ENCODE results near the gene ZNF500.

ZNF500 gene

DNA sequence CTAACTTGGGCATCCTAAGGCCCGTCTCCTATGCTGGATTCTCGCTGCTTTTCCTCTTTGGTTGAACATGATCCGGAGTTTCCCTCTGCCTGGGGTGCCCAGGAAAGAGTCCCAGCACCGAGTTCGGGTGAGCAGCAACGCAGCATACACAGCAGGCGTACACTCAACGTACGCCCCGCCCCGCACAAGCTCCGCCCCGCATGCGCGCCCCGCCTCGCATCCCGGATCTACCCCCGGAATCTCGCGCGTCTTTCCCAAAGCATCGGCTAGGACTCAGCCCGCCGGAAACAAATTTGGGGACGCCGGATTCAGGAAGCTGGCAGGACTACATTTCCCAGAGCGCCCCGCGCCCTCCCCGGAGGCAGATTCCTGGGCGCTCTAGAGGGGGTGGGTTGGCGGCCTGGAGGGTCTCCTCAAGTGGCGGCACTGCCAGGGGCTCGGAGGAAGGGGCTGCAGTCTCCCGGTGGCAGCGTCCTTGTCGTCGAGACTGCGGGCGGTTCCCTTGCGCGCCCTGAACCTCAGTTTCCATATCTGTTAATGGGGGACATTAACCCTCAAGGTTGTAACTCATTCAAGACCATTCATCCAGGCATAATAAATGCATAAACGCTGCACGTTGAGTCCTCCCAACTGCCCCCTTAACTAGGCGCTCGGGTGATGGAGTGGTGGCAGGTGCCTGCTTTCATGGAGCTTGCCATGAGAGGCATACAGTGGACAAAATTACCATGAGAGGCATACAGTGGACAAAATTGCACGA is 1.8 kb upstream of the ZNF500 start:
- DNase-seq: peak; percentile 77

DNA sequence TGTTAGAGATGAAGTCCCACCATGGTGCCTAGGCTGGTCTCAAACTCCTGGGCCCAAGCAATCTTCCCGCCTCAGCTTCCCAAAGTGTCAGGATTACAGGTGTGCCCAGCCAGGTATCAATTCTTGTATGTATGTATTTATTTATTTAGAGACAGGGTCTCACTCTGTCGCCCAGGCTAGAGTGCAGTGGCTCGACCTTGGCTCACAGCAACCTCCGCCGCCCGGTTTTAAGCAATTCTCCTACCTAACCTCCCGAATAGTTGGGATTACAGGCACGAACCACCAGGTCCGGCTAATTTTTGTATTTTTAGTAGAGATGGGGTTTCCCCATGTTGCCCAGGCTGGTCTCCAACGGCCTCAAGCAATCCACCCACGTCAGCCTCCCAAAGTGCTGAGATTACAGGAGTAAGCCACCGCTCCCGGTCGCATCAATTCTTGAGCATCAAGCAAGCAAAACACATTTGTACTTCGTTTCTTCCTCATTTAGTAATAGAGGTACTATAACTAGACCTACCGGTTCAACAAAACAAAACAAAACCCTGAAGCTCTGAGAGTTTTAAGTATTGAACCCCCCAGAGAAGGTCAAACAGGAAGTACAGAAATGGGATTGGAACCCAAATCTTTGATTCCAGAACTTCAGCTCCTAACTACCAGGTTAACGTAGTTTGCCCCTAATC is 1.0 kb upstream of the ZNF500 start:
- no peak for DNase-seq

DNA sequence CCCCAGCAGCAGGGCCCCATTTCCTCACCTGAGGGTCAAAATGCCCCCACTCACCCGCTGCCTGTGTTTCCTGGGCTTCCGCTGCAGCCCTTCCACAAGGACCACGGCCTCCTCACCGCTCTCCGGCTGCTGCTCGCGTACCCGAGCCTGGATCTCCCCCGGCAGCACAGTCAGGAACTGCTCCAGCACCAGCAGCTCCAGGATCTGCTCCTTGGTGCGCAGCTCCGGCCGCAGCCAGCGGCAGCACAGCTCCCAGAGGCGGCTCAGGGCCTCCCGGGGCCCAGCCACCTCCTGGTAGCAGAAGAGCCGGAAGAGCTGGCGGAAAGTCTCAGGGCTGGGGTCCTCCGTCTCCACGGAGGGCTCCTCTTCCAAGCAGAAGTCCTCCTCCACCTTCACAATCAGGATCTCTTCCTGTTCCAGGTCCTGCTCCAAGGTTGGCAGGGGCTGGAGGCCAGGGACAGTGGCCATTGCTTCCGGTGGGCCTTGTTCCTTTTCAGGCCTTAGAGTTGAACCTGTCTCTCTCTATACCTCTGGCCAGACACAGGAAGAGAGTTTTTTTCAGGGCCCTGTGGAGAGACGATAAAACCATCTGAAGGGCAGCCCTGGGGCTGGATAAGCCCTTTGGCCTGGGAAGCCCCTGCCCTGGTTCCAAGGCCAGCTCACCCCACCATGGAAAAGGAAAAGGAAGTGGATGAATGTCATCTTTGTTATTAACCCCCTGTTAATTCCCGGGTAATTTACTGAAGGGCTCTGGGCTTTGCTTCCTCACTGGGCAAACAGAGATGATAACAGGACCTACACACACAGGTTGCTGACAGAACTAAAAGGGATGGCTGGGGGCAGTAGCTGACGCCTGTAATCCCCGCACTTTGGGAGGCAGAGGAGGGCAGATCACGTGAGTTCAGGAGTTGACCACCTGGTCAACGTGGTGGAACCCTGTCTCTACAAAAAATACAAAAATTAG is 1.2 kb downstream of the ZNF500 start:
- DNase-seq: no peak

DNA sequence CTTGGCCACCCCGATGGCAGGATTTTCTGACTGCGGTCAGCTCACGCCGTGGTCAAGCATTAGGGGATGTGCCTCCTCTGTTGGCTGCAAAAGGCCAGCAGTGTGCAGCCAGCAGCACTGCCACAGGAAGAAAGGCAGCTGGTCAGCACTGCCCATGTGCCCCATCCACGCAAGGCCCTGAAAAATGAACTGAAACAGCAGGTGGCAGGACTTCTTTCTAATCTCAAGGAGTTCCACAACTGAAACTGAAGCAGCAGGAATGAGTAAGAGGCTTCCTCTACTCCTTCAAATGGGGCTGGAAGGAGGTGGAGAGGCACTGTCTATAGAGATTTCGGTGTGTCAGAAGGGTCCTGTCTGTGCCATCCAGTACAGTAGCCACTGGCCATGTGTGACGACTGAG is 3.2 kb downstream of the ZNF500 start:
- no peak for DNase-seq

DNA sequence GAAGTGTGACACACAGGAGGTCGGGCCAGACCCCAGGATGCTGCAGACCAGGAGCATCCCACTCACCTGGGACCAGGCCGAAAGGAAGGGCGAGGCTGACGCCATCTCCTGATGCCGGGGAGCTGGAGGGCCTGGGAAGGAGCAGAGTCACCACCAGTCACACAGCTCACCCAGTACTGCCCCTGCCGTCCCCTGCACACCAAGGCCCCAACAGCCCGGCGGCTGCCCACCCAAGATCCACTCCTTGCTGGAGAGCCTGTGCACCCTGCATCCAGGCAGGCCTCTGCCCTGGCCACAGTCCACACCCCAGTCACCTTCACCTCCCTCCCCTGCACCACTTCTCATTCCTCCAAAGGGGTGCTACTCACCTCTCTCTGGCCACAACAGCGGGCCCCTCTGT is 4.8 kb downstream of the ZNF500 start:
- DNase-seq: no peak

DNA sequence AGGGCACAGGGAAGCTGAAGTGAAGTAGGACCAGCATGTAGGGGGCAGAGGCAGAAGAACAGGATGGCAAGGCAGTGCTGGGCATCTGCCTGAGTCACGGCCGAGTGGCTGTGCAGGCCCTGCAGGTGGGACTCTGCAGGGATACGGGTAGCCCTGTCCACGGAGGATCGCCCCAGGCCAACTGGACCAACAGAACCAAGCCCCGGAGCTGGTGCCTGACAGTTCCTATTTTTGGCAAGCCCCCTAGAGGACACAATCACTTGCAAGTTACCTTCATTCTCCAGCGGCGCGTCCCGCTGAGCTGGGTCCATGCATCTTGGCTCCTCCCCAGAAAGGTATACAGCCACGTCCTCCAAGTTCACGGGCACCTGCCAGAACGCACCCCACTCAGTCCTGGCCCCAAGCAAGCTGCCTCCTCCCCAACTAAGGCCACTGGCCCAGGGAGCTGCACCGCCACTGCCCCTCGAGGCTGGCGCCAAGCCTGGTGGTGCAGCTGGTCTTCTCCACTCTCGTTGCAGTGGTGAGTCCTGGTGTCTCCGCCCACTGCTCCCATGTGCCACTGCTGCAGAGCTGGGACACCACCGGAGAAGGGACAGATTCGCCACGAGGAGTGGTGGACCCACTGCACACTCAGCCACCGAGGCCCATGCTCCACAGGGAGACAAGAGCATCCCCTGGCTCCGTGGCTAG is 6.6 kb downstream of the ZNF500 start:
- no peak for DNase-seq

DNA sequence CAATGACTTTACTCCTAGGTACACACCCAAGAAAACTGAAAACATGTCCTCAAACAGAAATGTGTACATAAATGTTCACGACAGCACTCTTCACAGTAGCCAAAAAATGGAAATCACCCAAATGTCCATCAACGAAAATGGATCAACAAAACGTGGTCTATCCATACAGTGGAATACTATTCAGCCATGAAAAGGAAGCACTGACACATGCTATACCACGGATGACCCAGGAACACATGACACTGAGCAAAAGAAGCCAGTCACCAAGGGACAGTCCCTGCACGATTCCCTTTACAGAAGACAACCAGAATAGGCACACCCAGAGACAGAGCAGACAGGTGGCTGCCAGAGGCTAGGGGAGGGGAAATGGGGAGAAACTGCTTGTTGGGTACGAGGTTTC is 11.3 kb downstream of the ZNF500 start:
- no peak for DNase-seq

DNA sequence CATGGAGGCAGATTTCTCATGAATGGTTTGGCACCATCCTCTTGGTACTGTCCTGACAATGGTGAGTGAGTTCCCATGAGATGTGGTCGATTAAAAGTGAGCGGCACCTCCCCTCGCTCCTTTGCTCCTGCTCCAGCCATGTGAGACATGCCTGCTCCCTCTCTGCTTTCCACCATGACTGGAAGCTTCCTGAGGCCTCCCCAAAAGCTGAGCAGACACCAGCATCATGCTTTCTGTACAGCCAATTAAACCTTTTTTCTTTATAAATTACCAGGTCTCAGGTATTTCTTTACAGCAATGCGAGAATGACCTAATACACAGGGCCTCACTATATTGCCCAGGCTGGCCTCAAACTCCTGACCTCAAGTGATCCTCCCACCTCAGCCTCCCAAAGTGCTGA is 12.1 kb downstream of the ZNF500 start:
- DNase-seq: no peak

DNA sequence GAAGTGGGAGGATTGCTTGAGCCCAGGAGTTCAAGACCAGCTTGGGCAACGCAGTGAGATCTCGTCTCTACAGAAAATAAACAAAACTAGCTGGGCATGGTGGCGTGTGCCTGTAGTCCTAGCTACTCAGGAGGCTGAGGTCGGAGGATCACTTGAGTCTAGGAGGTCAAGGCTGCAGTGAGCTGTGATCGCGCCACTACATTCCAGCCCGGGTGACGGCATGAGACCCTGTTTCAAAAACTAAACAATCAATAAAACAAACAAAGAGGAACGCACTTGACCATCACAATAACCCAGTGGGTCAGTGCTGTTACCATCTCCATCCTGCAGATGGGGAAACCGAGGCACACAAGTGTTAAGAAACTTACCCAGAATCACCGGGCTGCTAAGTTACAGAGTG is 13.7 kb downstream of the ZNF500 start:
- DNase-seq: no peak

DNA sequence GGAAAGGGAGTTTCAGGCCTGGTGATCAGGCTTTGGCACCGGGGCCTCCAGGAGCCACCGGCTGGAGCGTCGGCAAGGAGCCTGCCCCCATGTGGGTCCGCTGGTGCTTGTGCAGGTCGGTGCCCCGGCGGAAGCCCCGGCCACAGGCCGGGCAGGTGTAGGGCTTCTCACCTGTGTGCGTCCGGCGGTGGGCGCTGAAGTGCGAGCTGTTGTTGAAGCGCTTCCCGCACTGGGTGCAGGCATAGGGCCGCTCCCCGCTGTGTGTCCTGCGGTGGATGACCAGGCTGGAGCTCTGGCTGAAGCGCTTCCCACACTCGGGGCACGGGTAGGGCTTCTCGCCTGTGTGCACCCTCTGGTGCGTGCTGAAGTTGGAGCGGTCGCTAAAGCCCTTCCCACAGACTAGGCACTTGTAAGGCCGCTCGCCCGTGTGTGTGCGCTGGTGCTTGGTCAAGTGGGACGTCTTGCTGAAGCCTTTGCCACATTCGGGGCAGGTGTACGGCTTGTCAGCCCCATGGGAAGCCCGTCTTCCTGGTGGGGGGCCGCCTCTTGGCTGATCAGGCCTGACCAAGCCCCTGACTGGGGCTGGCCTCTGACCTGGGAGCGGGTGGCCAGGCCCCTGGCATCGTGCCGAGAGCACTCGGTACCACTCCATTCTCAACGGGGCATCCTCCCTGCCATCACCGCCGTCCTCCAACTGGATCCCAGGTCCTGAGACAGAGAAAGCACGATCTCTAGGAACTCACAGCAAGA is 14.4 kb downstream of the ZNF500 start:
- no peak for DNase-seq

DNA sequence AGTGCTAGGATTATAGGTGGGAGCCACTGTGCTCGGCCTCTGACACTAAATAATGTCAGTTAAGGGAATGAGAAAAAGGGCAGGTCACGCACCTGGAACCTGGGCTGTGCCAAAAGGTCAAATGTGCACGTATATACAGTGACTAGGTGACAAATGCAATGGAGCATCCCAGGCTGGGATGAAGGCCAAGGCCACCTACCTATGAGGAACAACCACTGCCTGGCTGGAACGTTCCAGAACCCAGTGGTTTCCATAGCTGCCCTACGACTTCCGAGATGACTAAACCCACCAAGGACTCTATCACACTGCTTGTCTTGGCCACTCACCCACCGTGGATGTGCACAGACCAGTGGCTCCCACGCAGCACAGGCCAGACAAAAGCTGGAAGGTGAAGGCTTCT is 16.1 kb downstream of the ZNF500 start:
- no peak for DNase-seq

DNA sequence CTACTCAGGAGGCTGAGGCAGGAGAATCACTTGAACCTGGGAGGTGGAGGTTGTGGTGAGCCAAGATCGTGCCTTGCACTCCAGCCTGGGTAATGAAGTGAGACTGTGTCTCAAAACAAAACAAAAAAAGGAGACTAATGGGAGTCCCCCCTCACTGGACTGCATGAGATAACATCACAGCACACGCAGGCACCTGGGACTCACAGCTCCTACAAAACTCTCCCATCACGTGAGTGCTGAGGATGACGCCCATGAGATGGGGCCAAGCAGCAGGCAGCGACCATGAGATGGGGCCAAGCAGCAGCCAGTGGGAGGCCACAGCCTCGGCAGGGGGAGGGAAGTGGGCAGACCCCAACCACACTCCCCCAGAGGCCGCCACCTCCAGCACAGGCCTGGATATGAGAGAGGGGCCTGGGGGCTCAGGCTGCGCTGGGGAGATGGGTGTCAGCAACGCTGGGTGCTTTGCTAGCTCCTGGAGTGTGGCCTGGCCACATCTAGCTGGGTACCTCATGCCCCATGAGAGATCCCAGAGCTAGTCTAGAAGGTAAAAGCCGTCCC is 17.2 kb downstream of the ZNF500 start:
- DNase-seq: no peak

DNA sequence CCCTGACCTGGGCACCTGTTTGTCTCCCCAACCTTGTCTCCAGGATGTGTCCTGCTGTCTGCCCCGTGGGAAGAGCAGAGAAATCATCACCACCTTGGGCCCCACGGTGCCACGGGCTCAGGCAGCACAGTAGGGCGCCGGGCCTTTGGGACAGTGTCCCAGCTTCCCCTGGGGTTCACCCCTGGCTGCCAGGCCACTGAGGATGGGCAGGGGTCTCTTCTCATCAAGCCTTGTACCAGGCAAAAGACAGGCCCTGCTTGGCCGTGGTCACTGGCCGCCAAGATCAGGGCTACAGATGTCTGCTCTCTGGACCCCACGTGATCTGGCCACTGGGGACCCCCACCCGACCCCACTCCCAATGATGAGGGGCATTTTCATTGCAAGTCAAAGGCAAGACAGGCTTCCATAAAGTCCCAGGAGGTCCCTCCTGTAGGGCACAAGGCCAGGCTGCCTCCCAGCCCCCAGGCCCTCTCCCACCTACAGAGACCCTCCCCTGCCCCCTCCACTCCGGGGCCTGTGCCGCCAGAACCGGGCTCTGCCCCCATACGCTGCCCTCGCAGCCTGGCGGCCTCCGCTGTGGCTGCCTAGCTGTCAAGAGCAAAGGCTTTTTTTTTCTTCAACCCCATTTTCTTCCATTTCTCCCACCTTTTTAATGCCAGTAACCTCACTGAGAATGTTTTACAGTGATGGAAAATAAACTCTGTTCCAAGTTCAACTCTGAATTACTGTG is 18.1 kb downstream of the ZNF500 start:
- no peak for DNase-seq

DNA sequence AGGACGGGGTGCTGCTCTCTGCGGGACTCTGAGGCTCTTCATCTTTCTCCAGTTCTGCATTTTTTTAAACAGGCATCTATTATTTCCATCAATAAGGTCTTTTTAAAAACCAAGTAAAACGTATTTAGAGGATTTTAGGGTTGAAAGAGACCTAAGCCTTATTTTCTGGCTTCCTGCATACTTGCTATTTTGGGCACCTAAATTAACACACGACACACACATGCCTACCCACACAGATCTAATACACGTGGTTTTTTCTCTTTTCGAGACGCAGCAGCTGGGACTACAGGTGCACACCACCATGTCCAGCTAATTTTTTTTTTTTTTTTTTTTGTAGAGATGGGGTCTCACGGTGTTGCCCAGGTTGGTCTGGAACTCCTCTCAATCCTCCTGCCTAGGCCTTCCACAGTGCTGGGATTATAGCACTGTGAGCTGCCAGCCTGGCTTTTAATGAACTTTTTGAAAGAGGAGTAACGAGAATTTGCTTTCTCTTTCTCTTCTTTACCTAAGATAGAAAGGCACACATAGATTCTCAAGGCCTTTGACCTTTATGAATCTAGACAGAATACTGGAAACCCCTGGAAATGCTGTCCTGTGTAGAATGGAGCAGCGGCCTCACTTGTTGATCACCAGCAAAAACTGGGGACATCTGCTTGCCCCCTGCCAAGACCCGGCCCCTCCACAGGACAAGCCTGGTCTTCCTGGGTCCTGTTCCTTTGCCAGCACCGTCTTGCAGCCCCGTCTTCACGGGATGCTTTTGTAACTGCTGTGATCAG is 18.9 kb downstream of the ZNF500 start:
- DNase-seq: no peak

DNA sequence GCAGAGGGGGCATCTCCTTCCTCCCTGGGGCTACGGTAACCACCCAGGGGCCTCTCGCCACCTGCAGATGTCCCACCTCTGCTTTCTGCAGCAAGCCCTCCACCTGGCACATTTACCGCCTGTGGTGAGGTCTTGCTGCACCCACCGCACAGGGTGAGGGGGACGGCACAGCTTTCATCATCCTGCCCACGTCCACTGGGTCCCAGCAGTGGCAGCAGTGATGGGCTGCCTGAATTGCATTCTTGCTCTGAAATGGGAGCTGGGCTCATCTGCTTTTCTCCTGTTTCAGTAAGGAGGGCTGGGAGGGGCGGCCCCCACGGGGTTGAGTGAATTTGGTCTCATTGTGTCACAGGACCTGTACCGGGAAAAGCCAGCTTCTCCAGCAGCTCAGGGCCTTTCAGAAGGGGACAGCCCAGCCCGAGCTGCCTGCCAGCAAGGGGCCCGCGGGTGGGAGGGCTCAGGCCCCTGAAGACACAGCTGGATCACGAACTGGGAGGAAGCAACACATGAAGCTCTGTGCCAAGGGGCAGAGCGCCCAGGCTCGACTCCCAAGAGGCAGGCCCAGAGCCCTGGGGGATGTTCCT is 19.9 kb downstream of the ZNF500 start:
- no peak for DNase-seq

DNA sequence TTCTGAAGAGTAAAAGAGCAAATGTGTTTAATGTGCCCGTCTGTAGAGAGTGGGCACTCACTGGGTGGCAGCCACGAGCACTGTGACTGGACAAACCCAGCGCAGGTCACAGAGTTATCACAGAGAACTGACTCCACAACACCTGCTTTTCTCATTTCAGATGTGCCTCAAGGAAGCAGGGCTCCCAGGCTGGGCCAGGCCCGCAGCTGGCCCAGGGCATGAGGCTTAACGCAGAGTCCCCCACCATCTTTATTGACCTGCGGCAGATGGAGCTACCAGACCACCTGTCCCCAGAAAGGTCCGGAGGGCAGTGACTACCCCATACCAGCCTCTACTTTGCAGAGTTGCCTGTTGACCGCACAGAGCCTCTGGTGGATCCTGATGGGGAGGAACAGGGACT is 20.7 kb downstream of the ZNF500 start:
- no peak for DNase-seq

DNA sequence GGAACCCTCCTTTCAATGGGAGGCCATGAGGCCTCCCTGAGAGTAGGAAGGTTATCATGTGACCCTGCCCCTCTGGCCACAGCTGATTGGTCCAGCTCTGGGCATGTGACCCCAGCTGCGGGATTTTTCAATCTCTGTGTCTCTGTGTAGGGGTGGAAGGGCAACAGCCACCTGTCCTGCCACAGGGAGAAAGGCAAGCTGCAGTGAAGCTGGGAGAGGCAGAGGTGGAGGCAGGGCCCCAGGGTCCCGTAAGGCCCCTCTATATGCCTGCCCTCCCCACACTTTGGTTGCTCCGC is 21.7 kb downstream of the ZNF500 start:
- DNase-seq: no peak

DNA sequence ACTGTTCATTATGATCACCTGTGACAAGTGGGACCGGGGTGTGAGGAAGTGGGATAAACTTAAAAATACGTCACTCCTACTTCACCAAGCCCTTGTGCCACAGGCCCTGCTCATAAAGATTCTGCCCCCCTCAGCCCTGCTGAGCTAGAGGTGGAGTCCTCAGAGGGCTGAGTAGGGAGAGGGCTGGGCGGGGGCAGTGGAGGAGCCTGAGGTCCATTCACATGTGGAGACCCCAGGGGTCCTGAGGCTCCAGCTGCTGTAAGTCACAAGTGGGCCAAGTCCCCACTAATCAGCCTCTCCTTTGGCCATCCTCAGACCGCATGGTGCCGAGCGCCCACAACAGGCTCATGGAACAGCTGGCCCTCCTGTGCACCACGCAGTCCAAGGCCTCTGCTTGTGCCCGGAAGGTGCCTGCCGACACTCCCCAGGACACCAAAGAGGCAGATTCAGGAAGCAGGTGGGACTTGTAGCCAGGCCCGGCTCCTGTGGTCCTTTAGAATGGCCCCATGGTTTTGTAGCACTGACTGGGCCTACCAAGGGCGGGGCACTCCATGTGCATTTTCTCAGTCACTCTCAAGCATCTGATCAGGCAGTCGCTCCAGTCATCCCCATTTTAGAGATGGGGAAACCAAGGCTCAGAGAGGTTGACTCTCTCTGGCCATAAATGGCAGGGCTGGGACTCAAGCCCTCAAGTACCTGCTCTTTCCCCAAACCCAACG is 22.2 kb downstream of the ZNF500 start:
- no peak for DNase-seq

DNA sequence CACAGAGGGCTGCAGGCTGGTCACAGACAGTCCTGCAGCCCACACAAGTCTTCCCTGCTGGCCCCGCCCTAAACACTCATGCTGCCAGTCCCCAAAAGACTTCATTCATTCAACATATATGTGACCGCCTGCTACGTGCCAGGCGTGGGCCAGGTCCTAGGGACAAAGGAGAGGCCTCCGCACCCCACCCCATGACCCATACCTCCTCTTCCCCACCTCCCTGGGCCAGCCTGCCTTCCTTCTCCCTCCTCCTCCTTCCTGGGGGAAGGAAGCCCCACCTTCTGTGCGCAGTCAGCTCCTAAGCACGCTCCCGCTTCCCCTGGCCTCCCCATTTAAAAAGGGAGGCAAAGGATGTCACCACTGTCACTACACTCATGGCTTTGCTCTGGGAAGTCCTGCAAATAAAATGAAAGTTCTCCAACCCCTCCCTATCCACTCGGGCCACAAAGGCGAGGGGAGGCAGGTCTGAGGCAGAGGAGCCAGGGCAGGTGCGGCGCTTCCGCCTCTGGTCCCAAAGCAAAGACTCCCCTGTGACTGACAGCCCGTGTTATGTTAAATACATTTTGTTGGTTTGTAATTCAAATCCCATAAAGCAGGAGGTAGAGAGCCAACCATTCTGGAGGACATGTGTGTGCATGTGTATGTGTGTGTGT is 23.6 kb downstream of the ZNF500 start:
- DNase-seq: no peak
